OCI-LY7 (cell line): ENCODE data around the gene NUDT3. TPM values are rescaled to one million over a fixed set of nuclear protein-coding genes. Genes with fewer than 3 reads are reported as not detected.

Experiments used
- BruUV-seq: library from RNA; stranded (reverse); fragments of 400-500 nt; replicated peaks from 2 replicates; lab custom pipeline; 2021; lab: Mats Ljungman, UMichigan
- CTCF ChIA-PET: fragments of 300-600 bp; sonication (Branson Sonifier 250); formaldehyde crosslinking; loops from one replicate; lab custom pipeline; 2022; ENCODE audit warnings: antibody characterized with exemption; ENCODE audit not compliant: unreplicated experiment; lab: Charles Lee
- POLR2A ChIA-PET: fragments of 300-600 bp; sonication (Branson Sonifier 250); formaldehyde crosslinking; loops from one replicate; lab custom pipeline; 2022; ENCODE audit warnings: antibody characterized with exemption; lab: Charles Lee
- DNase-seq: peaks from one replicate; pipeline ENCODE4 v3.0.0-alpha.2; 2015; ENCODE audit warnings: low spot score
- H2AFZ ChIP-seq: fragments of 200-600 bp; sonication (generic), shearing (Covaris generic); 2 replicates; pipeline ENCODE4 v1.6.1; 2014; ENCODE audit warnings: mild to moderate bottlenecking, antibody characterized with exemption, low read length, moderate library complexity
- H3K27ac ChIP-seq: fragments of 200-600 bp; sonication (generic); 2 replicates; pipeline ENCODE4 v1.5.1; 2014; ENCODE audit warnings: mixed run types, low read depth, mild to moderate bottlenecking, moderate library complexity, low read length, inconsistent platforms; ENCODE audit not compliant: poor library complexity, severe bottlenecking
- H3K36me3 ChIP-seq: fragments of 200-600 bp; sonication (generic); 2 replicates; pipeline ENCODE4 v1.6.1; 2014; ENCODE audit warnings: mild to moderate bottlenecking, antibody characterized with exemption, low read length, moderate library complexity, mixed read lengths; ENCODE audit not compliant: insufficient read depth
- H3K4me1 ChIP-seq: fragments of 200-600 bp; sonication (generic); 2 replicates; pipeline ENCODE4 v1.5.1; 2014; ENCODE audit warnings: mild to moderate bottlenecking, low read length; ENCODE audit not compliant: insufficient read depth, poor library complexity, severe bottlenecking
- H3K4me2 ChIP-seq: fragments of 200-600 bp; sonication (generic); 2 replicates; pipeline ENCODE4 v1.6.1; 2014; ENCODE audit warnings: mild to moderate bottlenecking, low read length
- H3K4me3 ChIP-seq: fragments of 200-600 bp; sonication (generic); 2 replicates; pipeline ENCODE4 v1.5.1; 2014; ENCODE audit warnings: mild to moderate bottlenecking, low read depth, low read length; ENCODE audit not compliant: poor library complexity, severe bottlenecking
- H3K79me2 ChIP-seq: fragments of 200-600 bp; sonication (generic); 2 replicates; pipeline ENCODE4 v1.6.1; 2016; ENCODE audit warnings: low read depth, mild to moderate bottlenecking, low read length, moderate library complexity, mixed read lengths; ENCODE audit not compliant: insufficient read depth
- H3K9me2 ChIP-seq: fragments of 200-600 bp; sonication (generic); 2 replicates; pipeline ENCODE4 v1.6.1; 2016; ENCODE audit warnings: mild to moderate bottlenecking, low read length, mixed read lengths; ENCODE audit not compliant: insufficient read depth
- H3K9me3 ChIP-seq: fragments of 200-600 bp; sonication (generic); 2 replicates; pipeline ENCODE4 v1.6.1; 2014; ENCODE audit warnings: mild to moderate bottlenecking, mixed run types, low read length, mixed read lengths
- H4K20me1 ChIP-seq: fragments of 200-600 bp; sonication (generic); 2 replicates; pipeline ENCODE4 v1.6.1; 2014; ENCODE audit warnings: mild to moderate bottlenecking, antibody characterized with exemption, low read length, moderate library complexity, mixed read lengths; ENCODE audit not compliant: insufficient read depth
- CTCF ChIP-seq: fragments of 200-600 bp; sonication (generic); conservative IDR thresholded peaks from 2 replicates; pipeline ENCODE4 v1.5.1; 2014; ENCODE audit warnings: mild to moderate bottlenecking, antibody characterized with exemption, low read length, moderate library complexity, mixed read lengths
- EZH2phosphoT487 ChIP-seq: fragments of 200-600 bp; sonication (generic); IDR thresholded peaks from 2 replicates; pipeline ENCODE4 v1.6.1; 2018; ENCODE audit warnings: low read depth, borderline replicate concordance, mild to moderate bottlenecking, mixed run types, antibody characterized with exemption, low read length, moderate library complexity, mixed read lengths
- intact Hi-C: fragments of 100-400 bp; cut with micrococcal nuclease; formaldehyde crosslinking; loops from one replicate; pipeline ENCODE4 v1.10.0; 2022; ENCODE audit not compliant: unreplicated experiment
- total RNA-seq, 2 experiments: library from RNA; depleted of rRNA in 1 of 2; stranded (reverse); fragments of >200 nt in 1 of 2; shearing (Covaris generic) in 1 of 2; gene quantifications; 2 replicates each; pipeline ENCODE4 v1.2.3, GENCODE V29; 2014 to 2022

NUDT3 gene
- total RNA-seq, 2 experiments from 2014 or later = 30.7 to 43.0 TPM

- Histone ChIP-seq H3K4me1 (peaks cover 8% of the 10 kb centered on the region), H3K27ac (no peak overlapping the region), H4K20me1 (no peaks in the 10 kb centered on the region), H3K9me2 (no peaks in the 10 kb centered on the region), H3K79me2 (no peaks in the 10 kb centered on the region), H3K36me3 (peaks cover 29% of the 10 kb centered on the region), H3K4me3 (no peak overlapping the region), H3K9me3 (no peaks in the 10 kb centered on the region), H3K4me2 (no peak overlapping the region), H2AFZ (no peak overlapping the region)
- ChIA-PET POLR2A (interaction anchor here (1.1 kb wide), 1 partner anchor 11 kb away, joined by 4 read pairs; no protein-coding TSS in a partner anchor), CTCF (no interaction called here)
- intact Hi-C loops = no loop called here
- no peak for TF ChIP-seq EZH2phosphoT487
- TF ChIP-seq CTCF = no peak
- no peak for DNase-seq
- BruUV-seq = no TSS peak
These were observed 115.3 kb downstream of the NUDT3 start for GRCh38 chr6:34276881-34277762.

DNA sequence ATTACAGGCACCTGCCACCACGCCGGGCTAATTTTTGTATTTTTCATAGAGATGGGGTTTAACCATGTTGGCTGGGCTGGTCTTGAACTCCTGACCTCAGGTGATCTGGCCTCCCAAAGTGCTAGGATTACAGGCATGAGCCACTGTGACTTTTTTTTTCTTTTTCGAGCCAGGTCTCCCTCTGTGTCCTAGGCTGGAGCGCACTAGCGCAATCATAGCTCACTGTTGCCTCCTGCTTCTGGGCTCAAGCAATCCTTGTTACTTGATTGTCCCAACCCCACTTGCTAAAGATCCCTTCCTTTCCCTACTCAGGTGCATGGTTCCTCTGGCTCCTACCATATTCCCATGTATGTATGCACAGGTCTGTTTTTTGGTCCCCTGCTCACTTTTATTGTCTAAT is 116.3 kb downstream of the NUDT3 start:
- CTCF ChIA-PET = no interaction called here
- POLR2A ChIA-PET = interaction anchor here (0.7 kb wide), 3 partner anchors 17 to 775 kb away, joined by 3 to 5 read pairs (median 3); no protein-coding TSS in a partner anchor

More for the DNA sequence above, 116.3 kb downstream of the NUDT3 start:
- intact Hi-C loops = no loop called here
- Histone ChIP-seq H3K9me3 (no peaks in the 10 kb centered on the region), H3K4me3 (no peak overlapping the region), H3K79me2 (no peaks in the 10 kb centered on the region), H3K4me1 (peaks cover 8% of the 10 kb centered on the region), H3K36me3 (peaks cover 23% of the 10 kb centered on the region), H3K9me2 (no peaks in the 10 kb centered on the region), H3K27ac (no peak overlapping the region), H4K20me1 (no peaks in the 10 kb centered on the region), H2AFZ (no peak overlapping the region), H3K4me2 (no peak overlapping the region)
- TF ChIP-seq EZH2phosphoT487 (no peak), CTCF (no peak)
- no TSS peak for BruUV-seq
- no peak for DNase-seq
